ENCODE measurements around the gene DDX31.
"Not testable (repeated sequence)": the region's sequence is repeated elsewhere in the genome, so short reads cannot be mapped to it uniquely, and the experiment has no call there.

DDX31 gene

DNA sequence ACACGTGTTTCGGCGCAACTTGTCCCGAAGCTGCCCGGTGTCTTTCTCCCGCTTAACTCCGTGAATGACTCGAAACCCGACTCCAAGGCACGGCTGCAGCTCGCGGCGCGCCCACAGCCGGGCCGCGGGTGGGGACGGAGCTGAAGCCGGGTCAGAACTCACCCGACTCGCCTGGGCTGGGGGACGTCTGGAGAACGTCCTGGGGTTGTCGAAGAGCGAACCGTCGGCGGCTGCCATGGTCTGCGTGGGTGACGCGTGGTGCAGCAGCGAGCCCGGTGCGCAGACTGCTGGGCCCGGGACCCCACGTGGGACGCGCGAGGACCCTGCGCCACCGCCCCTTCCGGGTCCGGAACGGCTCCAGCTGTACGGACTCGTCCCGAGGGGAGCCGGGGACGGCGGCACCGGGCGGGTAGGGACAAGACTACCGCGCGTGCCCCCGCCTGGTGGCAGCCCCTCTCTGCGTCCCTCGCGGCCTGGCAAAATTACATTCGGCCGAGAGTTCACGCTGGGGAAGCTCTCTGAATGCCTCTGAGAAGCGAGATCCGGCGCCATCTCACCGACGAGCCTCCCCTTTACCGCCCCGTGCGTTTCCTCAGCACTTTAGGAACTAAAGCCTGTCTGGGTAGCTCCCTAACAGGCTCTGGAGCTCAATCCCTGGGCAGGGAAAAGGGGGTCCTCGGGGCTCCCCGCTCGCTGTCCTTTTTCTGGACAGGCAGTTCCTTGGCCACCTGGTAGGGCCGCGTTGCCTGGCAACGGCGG, at the start of gene DDX31:
Gene DDX31 (minus strand): TSS at position 286 of the 759 bp plus-strand sequence. CDS start 49 bp downstream, at position 237.
- DNase-seq (ENCODE audit: low read depth in 3 of 3), result peak; percentile 72 to 83 (median 74)

DNA sequence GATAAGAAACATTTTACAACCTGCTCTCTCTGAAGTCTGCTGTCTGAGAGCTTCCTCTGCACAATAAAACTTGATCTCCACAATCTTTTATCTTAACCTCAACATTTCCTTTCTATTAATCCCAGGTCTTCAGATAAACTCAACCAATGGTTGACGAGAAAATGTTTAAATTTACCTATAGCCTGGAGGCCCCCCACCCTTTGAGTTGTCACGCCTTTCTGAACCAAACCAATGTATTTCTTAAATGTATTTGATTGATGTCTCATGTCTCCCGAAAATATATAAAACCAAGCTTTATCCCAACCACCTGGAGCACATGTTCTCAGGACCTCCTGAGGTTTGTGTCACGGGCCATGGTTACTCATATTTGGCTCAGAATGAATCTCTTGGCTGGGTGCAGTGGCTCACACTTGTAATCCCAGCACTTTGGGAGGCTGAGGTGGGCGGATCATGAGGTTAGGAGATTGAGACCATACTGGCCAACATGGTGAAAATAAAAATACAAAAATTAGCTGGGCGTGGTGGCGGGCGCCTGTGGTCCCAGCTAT, 48.7 kb upstream of the DDX31 start:
- DNase-seq (ENCODE audit: low read depth in 3 of 3), result not testable (repeated sequence)

- no peak for DNase-seq (ENCODE audit: low read depth in 3 of 3)
Measured at GRCh38 chr9:132717326-132717945, 47.7 kb upstream of the DDX31 start.

DNA sequence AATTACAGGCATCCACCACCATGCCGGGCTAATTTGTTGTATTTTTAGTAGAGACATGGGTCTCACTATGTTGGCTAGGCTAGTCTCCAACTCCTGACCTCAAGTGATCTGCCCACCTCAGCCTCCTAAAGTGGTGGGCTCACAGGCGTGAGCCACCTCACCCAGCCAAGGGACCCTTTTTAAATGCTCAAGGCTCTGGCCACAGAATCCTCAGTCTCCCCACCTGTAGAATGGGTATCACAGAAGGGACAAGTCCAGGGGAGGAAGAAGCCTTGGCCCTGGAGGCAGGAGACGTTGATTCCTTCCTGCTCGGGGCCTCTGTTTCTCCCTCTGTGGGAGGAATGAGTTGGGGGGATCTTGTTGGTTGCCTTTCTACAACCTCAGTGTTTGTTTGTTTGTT, 46.2 kb upstream of the DDX31 start:
- DNase-seq (ENCODE audit: low read depth in 3 of 3), result no peak

DNA sequence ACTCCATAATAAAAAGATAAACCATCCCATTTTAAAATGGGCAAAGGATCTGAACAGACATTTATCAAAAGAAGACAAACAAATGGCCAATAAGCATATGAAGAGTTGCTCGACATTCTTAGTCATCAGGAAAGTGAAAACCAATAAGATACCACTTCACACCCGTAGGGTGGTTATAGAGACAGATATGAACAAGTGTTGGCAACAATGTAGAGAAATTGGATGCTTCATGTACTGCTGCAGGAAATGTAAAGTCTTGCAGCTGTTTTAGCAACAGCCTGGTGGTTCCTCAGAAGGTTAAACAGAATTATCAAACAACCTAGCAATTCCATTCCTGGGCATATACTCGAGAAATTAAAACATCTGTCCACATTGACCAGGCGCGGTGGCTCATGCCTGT, 43.0 kb upstream of the DDX31 start:
- DNase-seq (ENCODE audit: low read depth in 3 of 3), result no peak

GRCh38 chr9:132711846-132712245, 42.1 kb upstream of the DDX31 start:
- no peak for DNase-seq (ENCODE audit: low read depth in 3 of 3)

DNA sequence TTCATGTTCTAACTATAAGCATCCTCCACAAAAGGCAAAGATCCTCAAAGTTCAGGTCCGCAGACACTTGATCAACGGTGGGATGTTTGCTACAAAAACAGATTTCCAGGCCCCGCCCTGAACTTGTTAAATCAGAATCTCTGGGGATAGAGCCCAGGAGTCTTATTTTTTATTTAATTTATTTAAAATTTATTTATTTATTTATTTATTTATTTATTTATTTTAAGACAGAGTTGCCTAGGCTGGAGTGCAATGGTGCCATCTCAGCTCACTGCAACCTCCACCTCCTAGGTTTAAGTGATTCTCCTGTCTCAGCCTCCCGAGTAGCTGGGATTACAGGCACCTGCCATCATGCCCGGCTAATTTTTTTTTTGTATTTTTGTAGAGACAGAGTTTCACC, 41.4 kb upstream of the DDX31 start:
- DNase-seq (ENCODE audit: low read depth in 3 of 3), result not testable (repeated sequence)

- no peak for DNase-seq (ENCODE audit: low read depth in 3 of 3)
Measured at GRCh38 chr9:132710333-132710732, 40.5 kb upstream of the DDX31 start.

- no peak for DNase-seq (ENCODE audit: low read depth in 3 of 3)
Measured at GRCh38 chr9:132708769-132709430, 39.1 kb upstream of the DDX31 start.

DNA sequence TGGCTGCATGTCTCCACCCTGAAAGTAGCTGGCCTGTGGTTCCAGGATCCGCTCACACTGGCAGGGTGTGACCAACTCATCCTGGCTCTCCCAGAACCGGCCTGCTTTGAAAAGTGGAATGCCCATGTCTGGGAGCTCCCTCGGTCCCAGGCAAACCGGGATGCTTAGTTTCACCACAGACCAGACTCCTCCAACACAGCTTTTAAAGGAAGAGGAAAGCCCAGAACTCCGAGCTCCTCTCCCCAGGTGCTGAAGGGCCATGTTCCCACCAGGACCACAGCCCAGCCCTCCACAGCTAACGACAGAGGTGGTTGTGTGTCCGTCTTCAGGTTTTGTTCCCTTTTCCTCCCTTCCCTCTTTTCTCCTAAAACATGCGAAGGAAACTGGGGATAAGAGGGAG, 38.5 kb upstream of the DDX31 start:
- DNase-seq (ENCODE audit: low read depth in 3 of 3), result no peak

DNA sequence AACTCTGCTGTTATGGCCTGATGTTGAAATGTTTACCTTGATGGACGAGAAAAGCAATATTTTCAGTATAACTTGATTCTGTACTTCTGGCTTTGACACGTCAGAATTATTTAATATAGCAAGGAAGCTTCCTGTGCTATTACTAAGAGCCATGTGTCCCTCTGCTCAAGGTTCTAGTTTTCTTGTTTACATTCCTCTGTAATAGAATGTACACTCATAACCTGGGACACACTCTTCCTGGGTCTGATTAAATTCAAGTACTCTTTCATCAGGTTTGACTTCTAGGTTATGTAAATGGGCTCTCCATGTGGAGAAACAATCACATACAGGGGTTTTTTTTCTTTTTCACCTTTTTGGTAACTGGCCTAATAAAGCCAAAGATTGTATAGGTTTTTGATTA, 33.6 kb upstream of the DDX31 start:
- no peak for DNase-seq (ENCODE audit: low read depth in 3 of 3)

DNA sequence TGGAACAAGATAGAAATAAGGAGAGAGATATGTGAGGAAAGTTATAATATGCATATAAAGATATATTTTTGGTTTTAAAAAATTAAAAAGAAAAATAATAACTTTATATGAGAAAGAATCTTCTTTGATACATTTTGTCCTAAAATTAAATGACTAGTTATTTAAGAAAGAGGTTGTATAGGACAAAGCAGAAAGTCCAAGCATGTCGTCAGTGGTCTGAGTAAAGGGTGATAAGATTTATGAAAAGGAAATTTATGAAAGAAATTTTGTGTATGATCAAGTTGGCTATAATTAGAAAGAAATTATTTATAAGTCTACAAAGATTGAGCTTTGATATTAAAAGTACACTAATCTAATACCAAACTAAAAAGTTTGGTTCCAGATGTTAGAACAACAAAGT, 32.5 kb upstream of the DDX31 start:
- no peak for DNase-seq (ENCODE audit: low read depth in 3 of 3)

DNA sequence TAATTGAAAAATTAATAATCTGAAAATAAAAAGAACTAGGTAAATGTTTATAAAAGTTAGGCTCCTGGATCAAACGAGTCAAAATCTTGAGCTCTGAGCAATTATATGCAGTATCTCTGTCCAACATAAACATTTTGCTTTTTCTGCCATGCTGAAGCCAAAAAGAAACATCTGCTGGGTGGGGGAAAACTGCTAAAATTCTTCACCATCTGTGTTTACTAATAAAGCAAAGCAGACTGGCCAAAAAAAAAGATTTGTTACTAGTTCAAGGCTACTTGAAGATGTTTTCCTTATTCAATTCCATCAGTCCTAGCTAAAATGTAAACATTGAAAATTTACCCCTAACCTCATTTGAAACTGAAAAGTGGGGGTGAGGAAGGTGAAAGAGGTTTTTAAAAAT, 30.2 kb upstream of the DDX31 start:
- DNase-seq (ENCODE audit: low read depth in 3 of 3), result no peak

DNA sequence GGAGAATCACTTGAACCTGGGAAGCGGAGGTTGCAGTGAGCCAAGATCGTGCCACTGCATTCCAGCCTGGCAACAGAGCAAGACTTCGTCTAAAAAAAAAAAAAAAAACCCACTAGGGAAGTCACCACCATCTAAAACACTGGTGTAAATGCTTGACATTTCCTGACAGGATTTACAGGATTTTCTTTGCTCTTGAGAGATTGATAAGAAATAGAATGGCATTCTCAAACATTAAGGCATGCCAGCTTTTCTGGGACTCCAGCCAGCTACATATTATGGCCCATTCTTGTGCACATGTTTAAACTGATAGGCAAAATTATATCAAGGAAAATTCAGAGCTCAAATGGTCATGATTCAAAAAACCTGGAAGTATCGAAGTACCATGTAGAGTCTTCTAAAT, 29.2 kb upstream of the DDX31 start:
- DNase-seq (ENCODE audit: low read depth in 3 of 3), result no peak

GRCh38 chr9:132697230-132697629, 27.4 kb upstream of the DDX31 start:
- DNase-seq (ENCODE audit: low read depth in 3 of 3), result no peak

DNA sequence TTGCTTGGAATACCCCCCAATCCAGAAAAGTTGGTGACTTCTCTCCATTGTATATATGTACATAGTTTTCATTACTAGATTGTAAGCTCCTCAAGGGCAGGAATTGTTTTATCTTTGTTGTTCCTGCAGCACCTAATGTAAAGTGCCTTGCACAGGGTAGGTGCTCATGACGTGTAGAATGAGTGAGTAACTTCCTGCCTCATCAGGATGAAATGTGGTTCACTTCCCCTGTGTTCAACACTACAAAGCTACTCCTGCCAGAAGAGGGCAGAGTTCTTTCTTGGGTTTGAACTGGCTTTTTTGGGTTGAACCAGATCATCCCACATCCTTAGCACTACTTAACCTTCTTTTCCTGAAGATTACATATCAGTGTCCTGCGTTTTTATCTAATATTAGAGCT, 24.4 kb upstream of the DDX31 start:
- peak in 1 of 3 donors; percentile 7 for DNase-seq (ENCODE audit: low read depth in 3 of 3)

- DNase-seq (ENCODE audit: low read depth in 3 of 3), result no peak
Measured at GRCh38 chr9:132690696-132691095, 20.9 kb upstream of the DDX31 start.

DNA sequence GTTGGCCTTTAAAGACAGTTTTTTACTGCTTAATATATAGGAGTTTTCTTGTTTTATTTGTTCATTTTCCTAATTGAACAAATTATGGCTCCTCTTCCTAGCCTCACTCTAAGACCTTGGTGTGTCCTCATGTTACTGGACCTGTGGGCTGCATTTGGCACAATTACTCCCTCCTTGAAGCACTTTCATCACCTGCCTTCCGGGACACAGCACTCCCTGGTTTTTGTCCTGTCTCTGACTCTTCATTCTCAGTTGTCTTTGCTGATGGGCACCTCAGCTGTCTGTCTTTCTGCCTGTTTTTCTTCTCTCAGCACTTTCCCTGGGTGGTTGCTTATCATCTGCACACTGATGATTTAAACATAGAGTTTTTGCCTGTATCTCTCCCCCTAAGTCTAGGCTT, 14.1 kb upstream of the DDX31 start:
- no peak for DNase-seq (ENCODE audit: low read depth in 3 of 3)

- DNase-seq (ENCODE audit: low read depth in 3 of 3), result no peak
Measured at GRCh38 chr9:132681561-132681960, 11.8 kb upstream of the DDX31 start.

GRCh38 chr9:132679946-132680625, 10.3 kb upstream of the DDX31 start:
- DNase-seq (ENCODE audit: low read depth in 3 of 3), result no peak

GRCh38 chr9:132677976-132678375, 8.2 kb upstream of the DDX31 start:
- no peak for DNase-seq (ENCODE audit: low read depth in 3 of 3)

- DNase-seq (ENCODE audit: low read depth in 3 of 3), result no peak
Measured at GRCh38 chr9:132674485-132674884, 4.7 kb upstream of the DDX31 start.

Measured in stimulated activated CD4-positive, alpha-beta T cell treated with anti-CD3 and anti-CD28 coated beads, TNF-alpha, amount 100 ng/mL, for 48 hours (primary cell).